Occipital lobe (tissue), 2 donors: ENCODE data around the gene SNX25. TPM values are rescaled to one million over a fixed set of nuclear protein-coding genes. Genes with fewer than 3 reads are reported as not detected.
"Not testable (repeated sequence)": the region's sequence is repeated elsewhere in the genome, so short reads cannot be mapped to it uniquely, and the experiment has no call there.

ENCODE experiments used
- DNase-seq: peaks from one replicate; lab custom pipeline; 2025; lab: John Stamatoyannopoulos, UW
- total RNA-seq: library from RNA; depleted of rRNA; stranded (reverse); fragments of >200 nt; gene quantifications from one replicate; pipeline ENCODE4 v1.2.3, GENCODE V29; 2014

SNX25 gene
- total RNA-seq: 50.4 TPM

- DNase-seq: peak; percentile 71
These were observed at the start of gene SNX25 for GRCh38 chr4:185209031-185209851. Gene SNX25, plus strand, starts transcription at chr4:185209598. Its CDS starts 229 bp downstream, at chr4:185209827.

- DNase-seq: no peak
These were observed 43.8 kb upstream of the SNX25 start for GRCh38 chr4:185165605-185166063.

GRCh38 chr4:185167234-185167633, 42.2 kb upstream of the SNX25 start:
- no peak for DNase-seq

- DNase-seq: no peak
These were observed 37.9 kb upstream of the SNX25 start for GRCh38 chr4:185171373-185172071.

- no peak for DNase-seq
These were observed 29.9 kb upstream of the SNX25 start for GRCh38 chr4:185179488-185179887.

GRCh38 chr4:185182239-185182638, 27.2 kb upstream of the SNX25 start:
- DNase-seq: no peak

- peak; percentile 46 for DNase-seq
These were observed 25.6 kb upstream of the SNX25 start for GRCh38 chr4:185183622-185184281.

GRCh38 chr4:185186769-185187168, 22.6 kb upstream of the SNX25 start:
- DNase-seq: no peak

- no peak for DNase-seq
These were observed 19.6 kb upstream of the SNX25 start for GRCh38 chr4:185189606-185190305.

GRCh38 chr4:185190306-185190856, 19.0 kb upstream of the SNX25 start:
- no peak for DNase-seq

GRCh38 chr4:185192059-185192458, 17.3 kb upstream of the SNX25 start:
- DNase-seq: no peak

- no peak for DNase-seq
These were observed 14.2 kb upstream of the SNX25 start for GRCh38 chr4:185194924-185195888.

GRCh38 chr4:185196437-185196836, 13.0 kb upstream of the SNX25 start:
- no peak for DNase-seq

- not testable (repeated sequence) for DNase-seq
These were observed 11.2 kb upstream of the SNX25 start for GRCh38 chr4:185198189-185198588.

- DNase-seq: no peak
These were observed 7.1 kb upstream of the SNX25 start for GRCh38 chr4:185201977-185202962.

GRCh38 chr4:185202984-185203485, 6.4 kb upstream of the SNX25 start:
- no peak for DNase-seq

GRCh38 chr4:185203486-185204237, 5.7 kb upstream of the SNX25 start, which contains the start of gene CFAP97:
Gene CFAP97, minus strand, starts transcription at chr4:185204000. Its CDS starts 12,804 bp downstream, at chr4:185191196.
- DNase-seq: peak; percentile 80
